ENCODE results near the gene SOX10. TPM values are rescaled to one million over a fixed set of nuclear protein-coding genes. Genes with fewer than 3 reads are reported as not detected.

Gene SOX10
- total RNA-seq, 1 experiment from 2014 or later: not detected

DNA sequence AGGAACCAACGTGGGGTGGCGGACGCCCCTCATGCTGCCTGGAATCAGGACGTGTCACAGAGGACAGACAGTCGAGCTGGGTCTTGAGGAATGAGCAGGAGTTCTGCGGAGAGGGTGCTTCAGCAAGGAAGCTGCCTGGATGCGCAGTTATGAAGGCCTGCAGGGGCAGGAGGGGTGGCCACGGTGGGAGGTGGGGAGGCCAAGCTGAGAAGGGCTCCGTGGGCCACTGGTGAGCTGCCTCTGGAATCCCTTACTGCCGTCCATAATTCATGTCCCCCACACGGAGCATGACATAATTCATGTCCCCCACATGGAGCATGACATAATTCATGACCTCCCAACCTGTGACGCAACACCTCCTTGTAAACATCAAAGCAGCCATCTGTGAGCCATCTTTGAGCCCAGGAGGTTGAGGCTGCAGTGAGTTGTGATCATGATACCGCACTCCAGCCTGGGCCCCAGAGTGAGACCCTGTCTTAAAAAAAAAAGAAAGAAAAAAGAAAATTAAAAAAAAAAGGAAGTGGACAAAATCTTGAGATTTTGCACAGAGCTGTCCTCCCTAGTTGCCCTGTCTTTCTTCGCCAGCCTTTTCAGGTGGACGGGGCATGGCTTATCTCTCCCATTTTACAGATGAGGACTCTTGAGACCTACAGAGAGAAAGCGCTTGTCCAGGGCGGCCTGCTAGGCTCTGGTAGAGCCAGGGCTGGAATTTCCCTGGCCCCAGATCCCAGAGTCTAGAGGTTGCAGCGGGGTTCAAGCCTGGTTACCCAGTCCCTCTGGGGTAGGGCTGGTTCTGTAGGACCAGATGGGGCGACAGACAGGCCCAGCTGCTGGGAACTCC lies 48.5 kb upstream of the SOX10 start:
- Histone ChIP-seq H3K27me3 (replicated peaks; ENCODE audit: control insufficient read depth, insufficient read depth, low read length) (no peaks in the 10 kb centered on the region), H3K4me3 (ENCODE audit: low read depth, low read length) (no peak overlapping the region), H3K36me3 (ENCODE audit: control insufficient read depth, insufficient read depth, low read length) (no peaks in the 10 kb centered on the region), H3K9me3 (no peaks in the 10 kb centered on the region), H3K4me1 (no peaks in the 10 kb centered on the region)
- DNase-seq: no peak
- ChIA-PET POLR2A (no interaction called here), CTCF (no interaction called here)
- H3K9me3 Mint-ChIP-seq (ENCODE audit: unreplicated experiment): no peaks in the 10 kb centered on the region
- intact Hi-C loops (cut with micrococcal nuclease; ENCODE audit: unreplicated experiment): no loop called here
- H3K4me1 Mint-ChIP-seq (ENCODE audit: low read depth, unreplicated experiment): peaks cover 7% of the 10 kb centered on the region
- no peak overlapping the region for H3K27ac Mint-ChIP-seq (ENCODE audit: unreplicated experiment)
- H3K27me3 Mint-ChIP-seq (ENCODE audit: insufficient read depth, unreplicated experiment): no peaks in the 10 kb centered on the region
- no peak overlapping the region for H3K4me3 Mint-ChIP-seq (ENCODE audit: unreplicated experiment)
- TF ChIP-seq, protein P1, sequence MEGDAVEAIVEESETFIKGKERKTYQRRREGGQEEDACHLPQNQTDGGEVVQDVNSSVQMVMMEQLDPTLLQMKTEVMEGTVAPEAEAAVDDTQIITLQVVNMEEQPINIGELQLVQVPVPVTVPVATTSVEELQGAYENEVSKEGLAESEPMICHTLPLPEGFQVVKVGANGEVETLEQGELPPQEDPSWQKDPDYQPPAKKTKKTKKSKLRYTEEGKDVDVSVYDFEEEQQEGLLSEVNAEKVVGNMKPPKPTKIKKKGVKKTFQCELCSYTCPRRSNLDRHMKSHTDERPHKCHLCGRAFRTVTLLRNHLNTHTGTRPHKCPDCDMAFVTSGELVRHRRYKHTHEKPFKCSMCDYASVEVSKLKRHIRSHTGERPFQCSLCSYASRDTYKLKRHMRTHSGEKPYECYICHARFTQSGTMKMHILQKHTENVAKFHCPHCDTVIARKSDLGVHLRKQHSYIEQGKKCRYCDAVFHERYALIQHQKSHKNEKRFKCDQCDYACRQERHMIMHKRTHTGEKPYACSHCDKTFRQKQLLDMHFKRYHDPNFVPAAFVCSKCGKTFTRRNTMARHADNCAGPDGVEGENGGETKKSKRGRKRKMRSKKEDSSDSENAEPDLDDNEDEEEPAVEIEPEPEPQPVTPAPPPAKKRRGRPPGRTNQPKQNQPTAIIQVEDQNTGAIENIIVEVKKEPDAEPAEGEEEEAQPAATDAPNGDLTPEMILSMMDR (IDR thresholded peaks at IDR 0.05; ENCODE audit: insufficient read depth in 1 of 2, low read depth in 1 of 2, low read length in 1 of 2, severe bottlenecking in 1 of 2, unreplicated experiment in 1 of 2): no peak
- H3K36me3 Mint-ChIP-seq (ENCODE audit: insufficient read depth, unreplicated experiment): no peaks in the 10 kb centered on the region
- BruUV-seq (replicated peaks): no TSS peak

DNA sequence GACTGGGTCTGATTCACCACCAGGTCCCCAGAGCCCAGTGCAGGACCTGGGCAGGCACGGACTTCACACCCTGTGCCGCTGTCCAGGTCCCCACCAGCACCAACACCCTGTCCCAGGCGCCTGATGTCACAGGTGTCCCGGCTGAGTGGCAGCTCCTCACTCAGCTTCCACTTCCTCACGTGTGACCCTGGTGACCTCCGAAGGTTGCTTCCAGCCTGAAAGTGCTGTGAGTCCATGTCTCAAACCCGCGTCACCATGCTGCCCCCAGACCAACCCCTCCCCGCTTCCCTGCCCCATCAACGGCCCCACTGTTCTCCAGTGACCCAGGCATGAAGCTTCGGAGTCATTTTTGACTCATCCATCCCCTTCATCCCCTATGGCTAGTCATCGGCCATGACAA lies 47.1 kb upstream of the SOX10 start:
- BruUV-seq (replicated peaks): no TSS peak

DNA sequence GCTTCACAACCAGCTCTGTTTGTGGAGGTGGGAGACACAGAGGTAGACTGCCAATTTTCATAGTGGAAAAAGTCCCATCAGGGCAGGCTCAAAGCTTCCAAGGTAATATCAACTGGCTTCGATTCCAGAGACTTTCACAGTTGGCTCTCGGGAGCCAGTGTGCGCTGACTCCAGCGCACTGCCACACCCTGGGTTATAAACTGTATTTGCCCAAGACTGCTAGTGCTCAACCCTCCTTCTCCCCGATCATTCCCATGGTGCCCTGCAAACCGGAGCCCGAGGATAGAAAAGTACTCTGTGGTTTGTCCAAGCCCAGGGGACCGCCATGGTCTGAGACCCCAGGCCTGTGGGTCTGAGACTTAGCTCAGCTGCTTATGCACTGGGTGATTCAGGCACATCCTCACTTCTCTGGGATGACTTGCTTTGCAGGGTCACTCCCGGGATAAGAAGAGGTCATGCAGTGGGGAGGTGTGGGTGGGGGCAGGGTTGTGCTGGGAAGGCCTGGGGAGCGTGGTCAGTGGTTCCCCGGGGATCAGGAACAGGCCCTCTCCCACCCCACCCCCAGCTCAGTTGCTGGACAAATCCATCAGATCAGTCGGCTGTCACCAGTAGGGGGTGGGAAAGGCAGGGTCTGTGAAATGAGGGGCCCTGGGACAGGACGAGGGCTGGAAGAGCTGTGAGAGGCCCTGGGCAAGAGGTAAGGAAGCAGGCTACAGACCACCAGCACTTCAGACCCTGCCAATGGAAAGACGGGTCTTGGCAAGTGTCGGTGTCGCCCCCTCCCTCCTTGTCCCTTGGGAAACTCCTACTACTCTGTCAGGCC lies 46.2 kb upstream of the SOX10 start:
- ChIA-PET POLR2A (no interaction called here), CTCF (interaction anchor here (0.6 kb wide), 1 partner anchor 247 kb away, joined by 3 read pairs; no protein-coding TSS in a partner anchor)
- H3K4me3 ChIP-seq (ENCODE audit: low read depth, low read length): no peak overlapping the region
- Mint-ChIP-seq H3K9me3 (ENCODE audit: unreplicated experiment) (no peaks in the 10 kb centered on the region), H3K27ac (ENCODE audit: unreplicated experiment) (no peak overlapping the region), H3K4me1 (ENCODE audit: low read depth, unreplicated experiment) (peaks cover 7% of the 10 kb centered on the region), H3K4me3 (ENCODE audit: unreplicated experiment) (no peak overlapping the region), H3K27me3 (ENCODE audit: insufficient read depth, unreplicated experiment) (no peaks in the 10 kb centered on the region), H3K36me3 (ENCODE audit: insufficient read depth, unreplicated experiment) (no peaks in the 10 kb centered on the region)
- no TSS peak for BruUV-seq (replicated peaks)
- no peaks in the 10 kb centered on the region for H3K36me3 ChIP-seq (ENCODE audit: control insufficient read depth, insufficient read depth, low read length)
- H3K4me1 ChIP-seq: no peaks in the 10 kb centered on the region
- DNase-seq: no peak
- H3K9me3 ChIP-seq: no peaks in the 10 kb centered on the region
- no peaks in the 10 kb centered on the region; the same call in 1 of the 2 replicates for H3K27me3 ChIP-seq (replicated peaks; ENCODE audit: control insufficient read depth, insufficient read depth, low read length)
- TF ChIP-seq, protein P1 (IDR thresholded peaks at IDR 0.05; ENCODE audit: insufficient read depth in 1 of 2, low read depth in 1 of 2, low read length in 1 of 2, severe bottlenecking in 1 of 2, unreplicated experiment in 1 of 2): no peak
- intact Hi-C loops (cut with micrococcal nuclease; ENCODE audit: unreplicated experiment): no loop called here

More for the DNA sequence above, 47.1 kb upstream of the SOX10 start:
- Mint-ChIP-seq H3K4me3 (ENCODE audit: unreplicated experiment) (no peak overlapping the region), H3K27ac (ENCODE audit: unreplicated experiment) (no peak overlapping the region), H3K27me3 (ENCODE audit: insufficient read depth, unreplicated experiment) (no peaks in the 10 kb centered on the region), H3K36me3 (ENCODE audit: insufficient read depth, unreplicated experiment) (no peaks in the 10 kb centered on the region), H3K9me3 (ENCODE audit: unreplicated experiment) (no peaks in the 10 kb centered on the region), H3K4me1 (ENCODE audit: low read depth, unreplicated experiment) (peaks cover 7% of the 10 kb centered on the region)
- ChIA-PET CTCF (no interaction called here), POLR2A (no interaction called here)
- Histone ChIP-seq H3K27me3 (replicated peaks; ENCODE audit: control insufficient read depth, insufficient read depth, low read length) (no peaks in the 10 kb centered on the region), H3K9me3 (no peaks in the 10 kb centered on the region), H3K36me3 (ENCODE audit: control insufficient read depth, insufficient read depth, low read length) (no peaks in the 10 kb centered on the region), H3K4me1 (no peaks in the 10 kb centered on the region), H3K4me3 (ENCODE audit: low read depth, low read length) (no peak overlapping the region)
- no peak for DNase-seq
- intact Hi-C loops (cut with micrococcal nuclease; ENCODE audit: unreplicated experiment): no loop called here
- TF ChIP-seq, protein P1 (IDR thresholded peaks at IDR 0.05; ENCODE audit: insufficient read depth in 1 of 2, low read depth in 1 of 2, low read length in 1 of 2, severe bottlenecking in 1 of 2, unreplicated experiment in 1 of 2): no peak

Data from Caco-2 (cell line).